SH-SY5Y (cell line): ENCODE results near the gene RINT1.

Experiments used
- GATA2 ChIP-seq: IDR thresholded peaks from 2 replicates; pipeline ENCODE4 v1.6.1; 2011; ENCODE audit warnings: mild to moderate bottlenecking, low read depth, low read length
- GATA3 ChIP-seq: IDR thresholded peaks from 2 replicates; pipeline ENCODE4 v1.6.1; 2011; ENCODE audit warnings: low read depth, mild to moderate bottlenecking, low read length, moderate library complexity

Gene RINT1

GRCh38 chr7:105521717-105522463 lies 10.1 kb upstream of the RINT1 start, which contains the start of gene PUS7:
Gene PUS7 (minus strand): TSS chr7:105522271. CDS start chr7:105508512, 13,759 bp downstream.
- TF ChIP-seq GATA3 (no peak), GATA2 (no peak)

- TF ChIP-seq GATA2 (no peak), GATA3 (no peak)
Observed at GRCh38 chr7:105524840-105525239, 7.2 kb upstream of the RINT1 start.

- no peak for TF ChIP-seq GATA3
- no peak for TF ChIP-seq GATA2
Observed at GRCh38 chr7:105530126-105530525, 1.9 kb upstream of the RINT1 start.

GRCh38 chr7:105530546-105530945 lies 1.5 kb upstream of the RINT1 start:
- no peak for TF ChIP-seq GATA2
- TF ChIP-seq GATA3: no peak

DNA sequence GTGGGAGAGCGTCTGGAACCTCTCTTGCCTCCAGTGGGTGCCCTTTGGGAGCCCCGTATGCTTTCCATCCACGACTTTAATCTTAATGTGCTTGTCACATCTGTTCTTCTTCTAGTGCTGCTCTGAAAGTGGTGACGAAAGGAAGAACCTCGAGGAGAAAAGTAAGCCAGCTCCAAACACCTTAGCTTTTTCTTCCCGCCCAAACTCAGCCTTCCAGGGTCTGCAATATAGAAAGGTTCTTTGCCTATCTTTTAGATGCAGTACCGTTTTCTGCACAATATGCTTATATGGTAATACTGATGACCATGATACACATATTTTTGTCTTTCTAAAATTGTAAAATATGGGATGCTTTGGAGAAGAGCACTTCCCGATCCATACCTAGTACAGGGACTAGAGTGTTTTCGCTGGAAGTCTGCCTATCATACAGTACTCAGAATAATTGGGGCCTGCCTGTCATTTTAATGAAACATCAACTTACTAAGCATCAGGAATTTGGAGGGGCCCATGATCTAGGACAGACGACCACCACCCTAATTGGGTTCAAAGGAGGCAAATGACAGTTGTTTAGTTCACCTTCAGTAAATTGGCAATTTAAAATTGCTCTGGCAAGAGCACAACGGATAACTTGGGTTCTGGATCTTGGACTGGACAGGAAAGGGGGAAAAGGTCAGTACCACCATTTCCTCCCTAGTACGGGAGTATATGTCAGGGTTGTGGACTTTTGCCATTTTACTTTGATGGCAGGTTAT lies 884 bp downstream of the RINT1 start:
- no peak for TF ChIP-seq GATA3
- no peak for TF ChIP-seq GATA2

- no peak for TF ChIP-seq GATA2
- no peak for TF ChIP-seq GATA3
Observed at GRCh38 chr7:105538339-105538738, 6.3 kb downstream of the RINT1 start.

DNA sequence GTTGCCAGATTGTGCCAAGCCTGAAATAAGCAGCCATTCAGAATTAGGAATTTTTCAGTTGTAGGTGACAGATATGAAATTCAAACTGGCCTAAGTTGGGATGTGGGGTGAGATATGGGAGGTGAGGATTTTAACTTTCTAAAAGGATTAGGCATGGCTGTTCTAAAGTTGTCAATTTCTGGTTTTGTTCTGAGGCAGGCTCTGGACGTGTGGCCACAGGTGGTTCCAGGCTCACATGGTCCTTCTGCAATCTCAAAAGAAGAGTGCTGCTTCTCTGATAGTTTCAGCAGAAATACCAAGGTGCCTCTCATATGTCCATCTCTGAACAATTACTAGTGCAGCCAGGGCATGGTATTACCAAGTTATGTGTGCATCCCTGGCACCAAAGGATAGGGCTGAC lies 27.9 kb downstream of the RINT1 start:
- TF ChIP-seq GATA3 (no peak), GATA2 (no peak)

GRCh38 chr7:105565190-105565589 lies 33.2 kb downstream of the RINT1 start:
- no peak for TF ChIP-seq GATA2
- TF ChIP-seq GATA3: no peak

GRCh38 chr7:105567024-105567423 lies 35.0 kb downstream of the RINT1 start:
- no peak for TF ChIP-seq GATA3
- no peak for TF ChIP-seq GATA2

DNA sequence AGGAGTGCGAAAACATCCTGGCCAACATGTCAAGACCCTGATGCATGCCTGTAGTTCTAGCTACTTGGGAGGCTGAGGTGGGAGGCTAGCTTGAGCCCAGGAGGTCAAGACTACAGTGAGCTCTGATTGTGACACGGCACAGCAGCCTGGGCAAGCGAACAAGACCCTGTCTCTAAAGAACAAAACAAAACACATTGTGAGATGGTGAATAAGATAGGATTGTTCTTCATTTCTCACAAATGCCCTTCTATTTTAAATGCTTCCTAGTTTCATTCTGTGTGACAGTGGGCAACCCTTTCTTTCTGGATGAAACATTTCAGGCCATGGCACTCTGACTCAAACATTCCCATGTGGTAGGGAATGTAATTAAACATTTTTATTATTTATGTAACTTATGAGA lies 35.8 kb downstream of the RINT1 start:
- no peak for TF ChIP-seq GATA2
- no peak for TF ChIP-seq GATA3

DNA sequence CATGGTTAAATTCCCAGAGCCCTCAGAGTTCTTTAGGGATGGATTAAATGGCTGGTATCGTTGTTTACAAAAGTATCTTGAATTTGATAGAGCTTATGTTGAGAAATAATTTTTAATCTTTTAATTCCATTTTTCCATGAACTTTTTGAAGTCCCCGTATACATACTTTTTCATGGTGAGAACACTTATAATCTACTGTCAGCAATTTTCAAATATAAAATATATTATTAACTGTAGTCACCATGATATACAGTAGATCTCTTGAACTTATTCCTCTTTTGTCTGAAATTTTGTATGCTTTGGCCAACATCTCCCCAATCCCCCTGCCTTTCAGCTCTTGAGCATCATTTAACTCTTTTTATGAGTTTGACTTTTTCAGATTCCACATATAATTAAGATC lies 39.9 kb downstream of the RINT1 start:
- TF ChIP-seq GATA3 (no peak), GATA2 (no peak)

- no peak for TF ChIP-seq GATA3
- no peak for TF ChIP-seq GATA2
Observed at GRCh38 chr7:105577251-105577650, 45.2 kb downstream of the RINT1 start.

DNA sequence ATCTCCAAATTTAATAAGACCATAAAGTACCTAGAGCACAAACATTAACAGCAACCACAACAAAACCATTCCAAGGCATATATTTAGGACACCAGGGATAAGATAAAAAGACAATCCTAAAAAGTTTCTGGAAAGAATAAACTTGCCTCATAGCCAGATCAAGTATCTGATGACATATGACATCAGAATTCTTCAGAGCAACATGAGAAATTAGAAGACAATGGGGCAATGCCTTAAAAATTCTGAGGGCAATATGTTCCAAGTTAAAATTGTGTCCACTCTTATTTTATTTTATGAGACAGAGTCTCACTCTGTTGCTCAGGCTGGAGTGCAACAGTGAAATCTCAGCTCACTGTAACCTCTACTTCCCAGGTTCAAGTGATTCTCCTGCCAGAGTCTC lies 46.5 kb downstream of the RINT1 start:
- TF ChIP-seq GATA3 (no peak), GATA2 (no peak)

GRCh38 chr7:105580022-105580740 lies 48.2 kb downstream of the RINT1 start:
- TF ChIP-seq GATA2 (peak; percentile 47; the same call in 1 of the 2 replicates), GATA3 (no peak)
